ENCODE data around the gene ZNF384. TPM values are rescaled to one million over a fixed set of nuclear protein-coding genes. Genes with fewer than 3 reads are reported as not detected.

The ZNF384 gene
- total and polyA plus RNA-seq, 10 of the 15 experiments (the other 5 are each of a cell fraction or from before 2014, with no cell fraction given), result 0.46 to 81.5 (median 30.5) TPM

DNA sequence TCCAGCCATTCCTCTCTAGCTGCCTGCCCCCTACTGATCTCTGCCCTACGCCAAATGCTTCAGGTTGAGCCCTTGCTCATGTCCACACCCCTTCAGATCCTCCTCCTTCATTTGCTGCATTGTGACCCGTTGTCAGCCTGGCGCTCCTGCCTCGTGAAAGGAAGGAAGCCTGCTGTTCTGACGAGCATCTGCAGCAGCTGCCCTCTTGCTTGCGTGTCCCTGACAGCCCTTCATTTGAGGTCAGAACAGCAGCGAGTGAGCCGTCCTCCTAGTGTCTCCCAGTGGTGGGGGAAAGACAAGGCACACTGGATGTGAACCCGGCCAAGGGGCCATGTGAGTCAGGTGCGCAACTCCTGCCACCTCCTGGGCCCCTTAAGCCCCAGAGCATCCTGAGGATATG is 14.5 kb upstream of the ZNF384 start:
- no peaks in the 10 kb centered on the region for H3K4me1 ChIP-seq (ENCODE audit: control insufficient read depth, insufficient read depth, low read length)
- H3K9ac ChIP-seq (ENCODE audit: control insufficient read depth, insufficient read depth, low read length), result no peak overlapping the region
- RAD21 ChIA-PET (ENCODE audit: unreplicated experiment), result no interaction called here
- ATAC-seq (peak; percentile 62), FAIRE-seq (no peak), DNase-seq (ENCODE audit: low read depth, low spot score) (no peak)
- H3K9me3 ChIP-seq (replicated peaks; ENCODE audit: control insufficient read depth, insufficient read depth, low read length), result no peaks in the 10 kb centered on the region
- H3K27ac ChIP-seq (ENCODE audit: control insufficient read depth, insufficient read depth), result no peak overlapping the region
- H3K4me2 ChIP-seq (ENCODE audit: control insufficient read depth, insufficient read depth), result no peak overlapping the region
- no peak overlapping the region for H3K4me3 ChIP-seq
- 3% methylated on average over 10 of the region's 10 CpGs for WGBS (ENCODE audit: insufficient coverage, insufficient replicate concordance, low lambda C conversion rate, missing lambda C conversion rate)
- no peaks in the 10 kb centered on the region for H3K36me3 ChIP-seq (ENCODE audit: control insufficient read depth in 2 of 2, insufficient read depth in 2 of 2, low read length in 1 of 2)
- in situ Hi-C loops (cut with MboI) (no loop called here), intact Hi-C loops (cut with micrococcal nuclease; ENCODE audit: unreplicated experiment) (no loop called here)
- no TSS peak for BruUV-seq (replicated peaks)
- CTCF ChIA-PET, result no interaction called here
- no peak for TF ChIP-seq GABPA (IDR thresholded peaks at IDR 0.05; ENCODE audit: low read depth)
- 0 out of 2 replicates have a peak, but pooled peaks have one; percentile 15 for TF ChIP-seq RAD21 (IDR thresholded peaks at IDR 0.05; ENCODE audit: insufficient read depth, low read depth, low read length)
- TF ChIP-seq, protein P1, sequence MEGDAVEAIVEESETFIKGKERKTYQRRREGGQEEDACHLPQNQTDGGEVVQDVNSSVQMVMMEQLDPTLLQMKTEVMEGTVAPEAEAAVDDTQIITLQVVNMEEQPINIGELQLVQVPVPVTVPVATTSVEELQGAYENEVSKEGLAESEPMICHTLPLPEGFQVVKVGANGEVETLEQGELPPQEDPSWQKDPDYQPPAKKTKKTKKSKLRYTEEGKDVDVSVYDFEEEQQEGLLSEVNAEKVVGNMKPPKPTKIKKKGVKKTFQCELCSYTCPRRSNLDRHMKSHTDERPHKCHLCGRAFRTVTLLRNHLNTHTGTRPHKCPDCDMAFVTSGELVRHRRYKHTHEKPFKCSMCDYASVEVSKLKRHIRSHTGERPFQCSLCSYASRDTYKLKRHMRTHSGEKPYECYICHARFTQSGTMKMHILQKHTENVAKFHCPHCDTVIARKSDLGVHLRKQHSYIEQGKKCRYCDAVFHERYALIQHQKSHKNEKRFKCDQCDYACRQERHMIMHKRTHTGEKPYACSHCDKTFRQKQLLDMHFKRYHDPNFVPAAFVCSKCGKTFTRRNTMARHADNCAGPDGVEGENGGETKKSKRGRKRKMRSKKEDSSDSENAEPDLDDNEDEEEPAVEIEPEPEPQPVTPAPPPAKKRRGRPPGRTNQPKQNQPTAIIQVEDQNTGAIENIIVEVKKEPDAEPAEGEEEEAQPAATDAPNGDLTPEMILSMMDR (IDR thresholded peaks at IDR 0.05 in 2 of 3, conservative IDR thresholded peaks at IDR 0.05 in 1 of 3; ENCODE audit: control insufficient read depth in 2 of 3, extremely low read depth in 1 of 3, insufficient read depth in 1 of 3, low read depth in 3 of 3, low read length in 3 of 3), result peak in 2 of 3 experiments; percentile 10 to 12; a peak in 1 of 6 replicates
- no peaks in the 10 kb centered on the region for H4K20me1 ChIP-seq (ENCODE audit: control insufficient read depth, insufficient read depth)
- no peaks in the 10 kb centered on the region for H3K79me2 ChIP-seq (ENCODE audit: control insufficient read depth, insufficient read depth, low read length)
- peaks cover 15 to 21% of the 10 kb centered on the region in 2 experiments for H3K27me3 ChIP-seq (replicated peaks in 1 of 2; ENCODE audit: control insufficient read depth in 2 of 2, insufficient read depth in 2 of 2, low read length in 1 of 2)
- H2AFZ ChIP-seq (ENCODE audit: control insufficient read depth, low read depth, low read length), result no peak overlapping the region
- SMC1A ChIA-PET (ENCODE audit: uncharacterized antibody, unreplicated experiment), result no interaction called here
- POLR2A ChIA-PET, result no interaction called here

DNA sequence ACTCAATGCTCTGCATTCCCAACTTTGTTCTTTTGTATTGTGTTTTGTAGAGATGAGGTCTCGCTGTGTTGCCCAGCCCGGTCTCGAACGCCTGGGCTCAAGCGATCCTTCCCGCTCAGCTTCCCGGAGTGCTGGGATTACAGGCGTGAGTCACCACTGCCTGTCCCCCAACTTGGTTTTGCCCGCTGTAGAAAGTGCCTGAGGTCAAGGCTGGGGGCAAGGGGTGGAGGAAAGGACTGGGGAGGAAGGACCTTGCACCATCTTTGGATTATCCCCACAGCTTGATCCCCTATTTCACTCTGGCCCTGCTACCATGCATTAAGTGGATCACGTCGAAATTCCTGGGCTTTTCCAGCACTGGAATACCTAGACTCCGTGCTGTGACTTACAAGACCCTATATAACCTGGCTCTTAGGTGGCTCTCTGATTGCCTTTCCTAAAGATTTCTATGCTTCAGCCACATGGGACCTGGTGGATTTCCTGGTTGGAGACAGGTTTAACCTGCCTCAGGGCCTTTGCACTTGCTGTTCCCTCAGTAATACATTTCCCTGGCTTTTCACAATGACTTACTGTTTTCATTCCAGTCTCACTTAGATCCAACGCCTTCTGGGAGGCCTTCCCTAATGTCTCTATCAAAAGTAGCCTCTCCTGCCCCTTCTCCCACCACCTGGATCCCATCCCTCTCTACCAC is 12.0 kb upstream of the ZNF384 start:
- no peaks in the 10 kb centered on the region for H3K9me3 ChIP-seq (replicated peaks; ENCODE audit: control insufficient read depth, insufficient read depth, low read length)
- SMC1A ChIA-PET (ENCODE audit: uncharacterized antibody, unreplicated experiment), result no interaction called here
- H3K27me3 ChIP-seq (replicated peaks in 1 of 2; ENCODE audit: control insufficient read depth in 2 of 2, insufficient read depth in 2 of 2, low read length in 1 of 2), result peaks cover 15 to 21% of the 10 kb centered on the region in 2 experiments
- RAD21 ChIA-PET (ENCODE audit: unreplicated experiment), result no interaction called here
- no peaks in the 10 kb centered on the region for H4K20me1 ChIP-seq (ENCODE audit: control insufficient read depth, insufficient read depth)
- POLR2A ChIA-PET, result no interaction called here
- intact Hi-C loops (cut with micrococcal nuclease; ENCODE audit: unreplicated experiment), result no loop called here
- no peak overlapping the region for H2AFZ ChIP-seq (ENCODE audit: control insufficient read depth, low read depth, low read length)
- H3K4me1 ChIP-seq (ENCODE audit: control insufficient read depth, insufficient read depth, low read length), result peaks cover 12% of the 10 kb centered on the region
- DNase-seq (ENCODE audit: low read depth, low spot score) (no peak), FAIRE-seq (no peak), ATAC-seq (no peak)
- CTCF ChIA-PET, result interaction anchor here (0.6 kb wide), 1 partner anchor 109 kb away, joined by 3 read pairs; no protein-coding TSS in a partner anchor
- in situ Hi-C loops (cut with MboI), result no loop called here
- 68% methylated on average over 13 of the region's 13 CpGs for WGBS (ENCODE audit: insufficient coverage, insufficient replicate concordance, low lambda C conversion rate, missing lambda C conversion rate)
- no TSS peak for BruUV-seq (replicated peaks)
- no peak overlapping the region for H3K4me2 ChIP-seq (ENCODE audit: control insufficient read depth, insufficient read depth)
- no peaks in the 10 kb centered on the region for H3K79me2 ChIP-seq (ENCODE audit: control insufficient read depth, insufficient read depth, low read length)
- H3K27ac ChIP-seq (ENCODE audit: control insufficient read depth, insufficient read depth), result no peak overlapping the region
- no peak overlapping the region for H3K9ac ChIP-seq (ENCODE audit: control insufficient read depth, insufficient read depth, low read length)
- H3K4me3 ChIP-seq, result no peak overlapping the region
- H3K36me3 ChIP-seq (ENCODE audit: control insufficient read depth in 2 of 2, insufficient read depth in 2 of 2, low read length in 1 of 2), result no peaks in the 10 kb centered on the region
- TF ChIP-seq CBX5 (IDR thresholded peaks at IDR 0.05; ENCODE audit: low read depth) (no peak), SPI1 (IDR thresholded peaks at IDR 0.05; ENCODE audit: borderline replicate concordance, insufficient read depth, low read depth, low read length) (no peak), NFXL1 (IDR thresholded peaks at IDR 0.05; ENCODE audit: borderline replicate concordance) (no peak), PAX8 (IDR thresholded peaks at IDR 0.05) (no peak), SREBF1 (IDR thresholded peaks at IDR 0.05; ENCODE audit: low read length) (no peak), SMC3 (IDR thresholded peaks at IDR 0.05; ENCODE audit: borderline replicate concordance, low read length) (no peak), KAT2A (conservative IDR thresholded peaks at IDR 0.05; ENCODE audit: control insufficient read depth, low read depth, low read length) (no peak)
- TF ChIP-seq, protein P2, sequence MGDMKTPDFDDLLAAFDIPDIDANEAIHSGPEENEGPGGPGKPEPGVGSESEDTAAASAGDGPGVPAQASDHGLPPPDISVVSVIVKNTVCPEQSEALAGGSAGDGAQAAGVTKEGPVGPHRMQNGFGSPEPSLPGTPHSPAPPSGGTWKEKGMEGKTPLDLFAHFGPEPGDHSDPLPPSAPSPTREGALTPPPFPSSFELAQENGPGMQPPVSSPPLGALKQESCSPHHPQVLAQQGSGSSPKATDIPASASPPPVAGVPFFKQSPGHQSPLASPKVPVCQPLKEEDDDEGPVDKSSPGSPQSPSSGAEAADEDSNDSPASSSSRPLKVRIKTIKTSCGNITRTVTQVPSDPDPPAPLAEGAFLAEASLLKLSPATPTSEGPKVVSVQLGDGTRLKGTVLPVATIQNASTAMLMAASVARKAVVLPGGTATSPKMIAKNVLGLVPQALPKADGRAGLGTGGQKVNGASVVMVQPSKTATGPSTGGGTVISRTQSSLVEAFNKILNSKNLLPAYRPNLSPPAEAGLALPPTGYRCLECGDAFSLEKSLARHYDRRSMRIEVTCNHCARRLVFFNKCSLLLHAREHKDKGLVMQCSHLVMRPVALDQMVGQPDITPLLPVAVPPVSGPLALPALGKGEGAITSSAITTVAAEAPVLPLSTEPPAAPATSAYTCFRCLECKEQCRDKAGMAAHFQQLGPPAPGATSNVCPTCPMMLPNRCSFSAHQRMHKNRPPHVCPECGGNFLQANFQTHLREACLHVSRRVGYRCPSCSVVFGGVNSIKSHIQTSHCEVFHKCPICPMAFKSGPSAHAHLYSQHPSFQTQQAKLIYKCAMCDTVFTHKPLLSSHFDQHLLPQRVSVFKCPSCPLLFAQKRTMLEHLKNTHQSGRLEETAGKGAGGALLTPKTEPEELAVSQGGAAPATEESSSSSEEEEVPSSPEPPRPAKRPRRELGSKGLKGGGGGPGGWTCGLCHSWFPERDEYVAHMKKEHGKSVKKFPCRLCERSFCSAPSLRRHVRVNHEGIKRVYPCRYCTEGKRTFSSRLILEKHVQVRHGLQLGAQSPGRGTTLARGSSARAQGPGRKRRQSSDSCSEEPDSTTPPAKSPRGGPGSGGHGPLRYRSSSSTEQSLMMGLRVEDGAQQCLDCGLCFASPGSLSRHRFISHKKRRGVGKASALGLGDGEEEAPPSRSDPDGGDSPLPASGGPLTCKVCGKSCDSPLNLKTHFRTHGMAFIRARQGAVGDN (IDR thresholded peaks at IDR 0.05), result no peak
